Measurements from ENCODE around the gene GANAB.

GRCh38 chr11:62667460-62667859, 21.0 kb upstream of the GANAB start:
- TF ChIP-seq ZNF274 (IDR thresholded peaks at IDR 0.05; ENCODE audit: low read depth, low read length): no peak
- no peak for TF ChIP-seq SUZ12 (IDR thresholded peaks at IDR 0.05; ENCODE audit: extremely low read depth, insufficient read depth, insufficient read length)

Data from NT2/D1 (cell line).